Esophagus muscularis mucosa (tissue), 4 donors: ENCODE measurements around the gene DEFB114.

Experiments used
- CTCF ChIP-seq, 3 experiments: fragments of 200-600 bp in 2 of 3; fragments of 450-650 bp in 1 of 3; sonication (generic) in 2 of 3; IDR thresholded peaks; one replicate each; pipeline ENCODE4 v1.5.1; 2017 to 2019; ENCODE audit warnings: antibody characterized with exemption in 3 of 3, mild to moderate bottlenecking in 2 of 3, moderate library complexity in 1 of 3
- EP300 ChIP-seq: sonication (generic); formaldehyde crosslinking; IDR thresholded peaks from one replicate; pipeline ENCODE4 v1.6.1; 2017; ENCODE audit warnings: antibody characterized with exemption
- POLR2A ChIP-seq: fragments of 450-650 bp; IDR thresholded peaks from one replicate; pipeline ENCODE4 v1.6.1; 2017; ENCODE audit warnings: antibody characterized with exemption, moderate library complexity, mild to moderate bottlenecking, low read depth
- POLR2AphosphoS5 ChIP-seq, 2 donors: sonication (generic); formaldehyde crosslinking; IDR thresholded peaks; one replicate each; pipeline ENCODE4 v1.6.1; 2017; ENCODE audit warnings: antibody characterized with exemption in 2 of 2

GRCh38 chr6:49979584-49979983 lies 15.6 kb upstream of the DEFB114 start:
- TF ChIP-seq CTCF (IDR thresholded peaks at IDR 0.05): no peak
- TF ChIP-seq POLR2A: no peak
- no peak for TF ChIP-seq POLR2AphosphoS5 (IDR thresholded peaks at IDR 0.05)
- no peak for TF ChIP-seq EP300
